Fibroblast of pulmonary artery (primary cell): Measurements from ENCODE around the gene PCDHGC3.

Experiments used
- DNase-seq: peaks from one replicate; pipeline ENCODE4 v3.0.0-alpha.2; 2010; ENCODE audit warnings: low read depth
- H3K4me3 ChIP-seq: replicated peaks from 2 replicates; pipeline ENCODE4 v1.5.1; 2011; ENCODE audit warnings: low read depth, mild to moderate bottlenecking, control low read depth, low read length, moderate library complexity
- CTCF ChIP-seq: IDR thresholded peaks from 2 replicates; pipeline ENCODE4 v1.5.1; 2011; ENCODE audit warnings: mild to moderate bottlenecking, control low read depth, low read length, inconsistent platforms; ENCODE audit errors: missing control alignments

The PCDHGC3 gene

DNA sequence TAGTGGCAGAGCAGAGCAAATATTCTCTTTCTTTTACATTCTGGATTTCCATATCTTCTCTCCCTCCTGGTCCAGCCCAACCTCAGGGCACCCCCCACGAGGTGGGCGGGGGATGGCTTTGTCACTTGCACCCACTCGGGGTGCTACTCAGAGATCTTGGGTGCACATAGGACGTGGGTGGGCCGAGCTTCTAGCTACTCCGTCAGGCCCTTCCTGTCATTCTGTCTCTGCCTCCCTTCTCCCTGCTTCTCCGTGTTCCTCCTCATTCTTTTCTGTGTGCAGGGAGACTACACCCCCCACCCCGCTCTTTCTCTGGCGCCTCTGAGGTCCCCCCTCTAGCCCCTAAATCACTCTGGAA, 32.7 kb downstream of the PCDHGC3 start:
- H3K4me3 ChIP-seq, result peak overlapping the region; percentile 44
- DNase-seq, result peak; percentile 49
- TF ChIP-seq CTCF, result no peak

DNA sequence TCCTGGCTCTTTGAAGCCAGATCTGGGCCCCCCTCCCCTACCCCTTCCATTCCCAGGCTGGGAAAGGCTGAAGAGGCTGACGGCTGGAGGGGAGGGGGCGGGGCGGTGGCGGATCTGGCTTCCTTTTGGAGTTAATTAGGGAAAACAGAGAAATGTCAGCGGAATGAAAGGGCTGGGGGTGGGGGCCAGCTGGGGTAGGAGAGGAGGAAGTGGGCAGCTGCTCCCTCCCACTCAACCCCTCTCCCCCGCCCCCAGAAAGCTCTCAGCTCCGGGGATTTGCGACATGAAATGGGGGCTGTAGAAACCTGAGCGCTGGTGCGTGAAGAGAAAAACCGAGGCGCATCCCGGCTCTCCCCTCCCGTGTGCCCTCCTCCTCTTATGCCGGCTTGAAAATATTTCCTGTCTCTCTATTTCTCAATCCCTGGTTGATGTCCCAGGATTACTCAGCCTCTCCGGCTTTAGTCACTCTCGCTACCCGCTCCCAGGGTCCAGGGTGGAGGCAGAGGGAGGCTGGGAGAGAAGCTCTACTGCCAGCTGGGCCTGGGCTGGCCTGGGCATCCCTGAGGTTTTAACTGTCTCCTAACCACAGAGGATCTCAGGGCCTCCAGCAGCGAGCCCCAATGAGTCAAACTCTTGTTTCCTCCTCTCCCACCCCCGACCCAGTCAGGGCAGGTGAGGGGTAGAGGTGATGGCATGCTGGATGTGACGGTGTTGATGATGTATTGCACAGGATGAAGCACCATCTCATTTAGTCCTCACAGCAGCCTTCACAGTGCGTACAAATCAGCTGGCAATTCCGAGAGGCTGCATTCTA, 33.2 kb downstream of the PCDHGC3 start:
- peak overlapping the region; percentile 44 for H3K4me3 ChIP-seq
- no peak for TF ChIP-seq CTCF
- peak; percentile 96 for DNase-seq

DNA sequence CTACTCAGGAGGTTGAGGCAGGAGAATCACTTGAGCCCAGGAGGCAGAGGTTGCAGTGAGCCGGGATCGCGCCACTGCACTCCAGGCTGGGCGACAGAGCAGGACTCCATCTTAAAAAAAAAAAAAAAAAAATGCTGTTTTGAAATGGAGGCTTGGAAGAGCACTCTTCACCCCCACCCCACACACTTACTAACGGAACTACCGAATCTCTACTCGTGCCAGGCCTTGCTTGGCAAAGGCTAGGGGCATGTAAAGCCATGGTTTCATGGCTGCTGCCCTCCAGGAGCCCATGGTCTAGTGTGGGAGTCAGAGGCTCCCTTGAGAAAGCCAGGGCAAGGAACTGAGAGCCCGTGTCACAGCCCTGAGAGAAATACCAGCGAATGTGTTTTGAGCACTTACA, 34.4 kb downstream of the PCDHGC3 start:
- DNase-seq, result no peak
- TF ChIP-seq CTCF, result no peak
- no peak overlapping the region for H3K4me3 ChIP-seq

DNA sequence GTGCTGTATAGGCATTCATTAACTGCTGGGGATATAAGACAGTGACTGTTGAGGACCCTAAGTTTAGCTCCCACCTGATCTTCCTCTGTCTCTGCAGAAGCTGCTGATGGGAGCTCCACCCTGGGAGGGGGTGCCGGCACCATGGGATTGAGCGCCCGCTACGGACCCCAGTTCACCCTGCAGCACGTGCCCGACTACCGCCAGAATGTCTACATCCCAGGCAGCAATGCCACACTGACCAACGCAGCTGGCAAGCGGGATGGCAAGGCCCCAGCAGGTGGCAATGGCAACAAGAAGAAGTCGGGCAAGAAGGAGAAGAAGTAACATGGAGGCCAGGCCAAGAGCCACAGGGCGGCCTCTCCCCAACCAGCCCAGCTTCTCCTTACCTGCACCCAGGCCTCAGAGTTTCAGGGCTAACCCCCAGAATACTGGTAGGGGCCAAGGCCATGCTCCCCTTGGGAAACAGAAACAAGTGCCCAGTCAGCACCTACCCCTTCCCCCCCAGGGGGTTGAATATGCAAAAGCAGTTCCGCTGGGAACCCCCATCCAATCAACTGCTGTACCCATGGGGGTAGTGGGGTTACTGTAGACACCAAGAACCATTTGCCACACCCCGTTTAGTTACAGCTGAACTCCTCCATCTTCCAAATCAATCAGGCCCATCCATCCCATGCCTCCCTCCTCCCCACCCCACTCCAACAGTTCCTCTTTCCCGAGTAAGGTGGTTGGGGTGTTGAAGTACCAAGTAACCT, 35.3 kb downstream of the PCDHGC3 start:
- no peak for TF ChIP-seq CTCF
- H3K4me3 ChIP-seq, result no peak overlapping the region
- DNase-seq, result no peak

GRCh38 chr5:141511771-141512325, 36.1 kb downstream of the PCDHGC3 start:
- H3K4me3 ChIP-seq, result no peak overlapping the region
- DNase-seq, result no peak
- TF ChIP-seq CTCF, result no peak

GRCh38 chr5:141512390-141512910, 36.7 kb downstream of the PCDHGC3 start:
- TF ChIP-seq CTCF, result peak; percentile 79
- H3K4me3 ChIP-seq, result peak overlapping the region; percentile 45
- DNase-seq, result peak; percentile 63
